Right ventricle myocardium superior (tissue), 1 donor: Measurements from ENCODE around the gene IFNLR1. TPM values are rescaled to one million over a fixed set of nuclear protein-coding genes. Genes with fewer than 3 reads are reported as not detected.

Experiments
- ATAC-seq: fragments of 200-7000 bp; cut with Tn5 transposase; one replicate; pipeline ENCODE4 v1.9.1; 2020; ENCODE audit warnings: mild to moderate bottlenecking; ENCODE audit not compliant: poor library complexity
- DNase-seq: peaks from one replicate; pipeline ENCODE4 v3.0.0-alpha.2; 2020
- intact Hi-C: fragments of 100-400 bp; cut with DNase I; formaldehyde crosslinking; loops from one replicate; pipeline ENCODE4 v1.11.2; 2022
- total RNA-seq: library from RNA; stranded (reverse); fragmentation: NEBNext Ultra II Directional; extraction: Animal tissue kit (Norgen Biotek cat#: 25700); gene quantifications from one replicate; pipeline ENCODE4 v1.2.1, GENCODE V29; 2021
- donor health status: DM: no; HTN: yes; CAD: no; lungs with severe emphysema.

IFNLR1 gene
- total RNA-seq, 1 donor from 2014 or later: 2.8 TPM

DNA sequence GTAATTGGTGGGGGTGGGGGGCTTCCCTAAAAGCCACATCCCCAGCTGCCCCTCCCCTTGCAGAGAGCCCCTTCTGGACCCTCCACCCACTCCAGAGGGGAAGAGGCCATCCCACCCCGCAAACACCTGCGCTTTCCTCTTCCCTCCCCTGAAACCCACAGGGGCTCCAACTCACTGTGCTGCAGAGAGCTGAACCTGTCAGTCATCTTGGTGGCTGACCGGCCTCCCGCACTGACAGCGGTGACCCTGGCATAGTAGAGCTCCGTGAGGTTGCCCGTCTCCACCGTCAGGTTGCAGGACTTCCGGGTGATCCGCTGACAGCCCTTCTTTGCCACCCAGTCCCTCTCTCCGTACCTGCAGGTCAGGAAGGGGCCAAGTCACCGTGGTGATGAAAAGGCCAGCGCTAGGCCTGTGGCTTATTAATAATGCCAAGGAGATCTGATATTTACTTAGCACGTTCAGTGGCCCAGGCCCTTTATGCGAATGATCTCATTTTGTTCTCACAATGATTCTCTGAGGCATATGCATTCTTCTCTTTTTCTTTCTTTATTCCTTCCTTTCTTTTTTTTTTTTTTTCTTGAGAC is 50.0 kb downstream of the IFNLR1 start:
- DNase-seq (no peak), ATAC-seq (no peak)
- intact Hi-C loops: no loop called here

DNA sequence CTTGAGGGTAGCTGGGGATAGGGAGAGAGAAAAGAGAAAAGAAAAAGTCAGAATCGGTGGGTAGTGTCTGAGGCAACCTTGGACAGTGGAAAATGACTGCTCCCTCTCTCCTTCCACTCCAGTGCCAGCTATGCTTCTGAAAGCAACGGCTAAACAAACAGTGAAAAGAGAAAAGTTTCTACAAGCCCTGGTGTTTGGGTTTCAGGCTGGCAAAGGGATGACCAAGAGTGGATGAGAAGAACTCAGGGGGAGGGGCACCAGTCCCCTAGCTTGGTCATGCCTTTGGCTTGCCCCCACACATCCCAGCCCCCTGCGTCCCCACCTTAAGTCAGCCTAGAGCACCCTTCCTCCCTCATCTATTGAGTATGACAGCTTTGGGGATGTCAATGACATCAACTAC is 52.7 kb downstream of the IFNLR1 start:
- intact Hi-C loops: no loop called here
- no peak for ATAC-seq
- no peak for DNase-seq

DNA sequence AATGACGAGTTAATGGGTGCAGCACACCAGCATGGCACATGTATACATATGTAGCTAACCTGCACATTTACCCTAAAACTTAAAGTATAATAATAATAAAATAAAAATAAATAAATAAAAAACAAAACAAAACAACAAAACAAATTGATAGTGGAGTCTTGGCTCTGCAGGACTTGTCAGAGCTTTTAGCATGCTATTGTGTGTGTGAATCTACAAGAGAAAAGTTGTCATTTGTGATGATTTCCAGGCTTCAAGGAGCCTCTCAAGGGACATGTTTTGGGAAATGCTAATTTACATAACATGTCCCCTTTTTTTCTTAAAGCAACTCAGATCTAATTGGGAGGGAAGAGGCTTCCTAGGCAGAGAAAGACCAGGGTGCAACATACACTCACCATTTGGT is 53.3 kb downstream of the IFNLR1 start:
- no peak for DNase-seq
- intact Hi-C loops: no loop called here
- ATAC-seq: no peak

GRCh38 chr1:24130385-24130784 is 56.7 kb downstream of the IFNLR1 start:
- DNase-seq: no peak
- no peak for ATAC-seq
- intact Hi-C loops: no loop called here

- ATAC-seq (no peak), DNase-seq (no peak)
- intact Hi-C loops: no loop called here
Measured at GRCh38 chr1:24127801-24128363, 59.2 kb downstream of the IFNLR1 start.

DNA sequence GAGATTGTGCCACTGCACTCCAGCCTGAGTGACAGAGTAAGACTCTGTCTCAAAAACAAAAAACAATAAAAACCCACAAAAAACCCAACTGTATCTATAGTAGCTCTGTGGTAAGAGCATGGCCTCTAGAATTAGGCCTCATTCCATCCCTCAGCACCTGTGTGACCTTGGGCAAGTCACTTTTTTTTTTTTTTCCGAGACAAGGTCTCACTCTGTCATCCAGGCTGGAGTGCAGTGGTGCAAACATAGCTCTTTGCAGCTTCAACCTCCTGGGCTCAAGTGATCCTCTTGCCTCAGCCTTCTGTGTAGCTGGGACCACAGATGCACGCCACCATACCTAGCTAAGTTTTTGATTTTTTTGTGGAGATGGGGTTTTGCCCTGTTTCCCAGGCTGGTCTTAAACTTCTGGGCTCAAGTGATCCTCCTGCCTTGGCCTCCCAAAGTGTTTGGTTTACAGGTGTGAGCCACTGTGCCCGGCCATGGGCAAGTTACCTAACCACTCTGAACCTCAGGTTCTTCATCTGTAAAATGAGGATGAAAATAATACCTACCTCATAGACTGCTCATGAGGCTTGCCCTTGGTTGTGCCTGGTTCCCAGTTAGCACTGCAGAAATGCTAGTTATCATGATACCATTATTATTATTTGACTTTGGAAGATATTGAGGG is 59.8 kb downstream of the IFNLR1 start:
- intact Hi-C loops: no loop called here
- ATAC-seq (no peak), DNase-seq (no peak)

GRCh38 chr1:24126672-24127023 is 60.4 kb downstream of the IFNLR1 start:
- intact Hi-C loops: no loop called here
- ATAC-seq: no peak
- no peak for DNase-seq

GRCh38 chr1:24126018-24126671 is 60.9 kb downstream of the IFNLR1 start:
- ATAC-seq (peak; percentile 77), DNase-seq (no peak)

GRCh38 chr1:24125456-24125855 is 61.6 kb downstream of the IFNLR1 start:
- no peak for DNase-seq
- intact Hi-C loops: no loop called here
- ATAC-seq: no peak

More at GRCh38 chr1:24126018-24126671, 60.9 kb downstream of the IFNLR1 start:
- intact Hi-C loops: no loop called here

GRCh38 chr1:24124980-24125379 is 62.1 kb downstream of the IFNLR1 start:
- no peak for DNase-seq
- intact Hi-C loops: no loop called here
- ATAC-seq: no peak

DNA sequence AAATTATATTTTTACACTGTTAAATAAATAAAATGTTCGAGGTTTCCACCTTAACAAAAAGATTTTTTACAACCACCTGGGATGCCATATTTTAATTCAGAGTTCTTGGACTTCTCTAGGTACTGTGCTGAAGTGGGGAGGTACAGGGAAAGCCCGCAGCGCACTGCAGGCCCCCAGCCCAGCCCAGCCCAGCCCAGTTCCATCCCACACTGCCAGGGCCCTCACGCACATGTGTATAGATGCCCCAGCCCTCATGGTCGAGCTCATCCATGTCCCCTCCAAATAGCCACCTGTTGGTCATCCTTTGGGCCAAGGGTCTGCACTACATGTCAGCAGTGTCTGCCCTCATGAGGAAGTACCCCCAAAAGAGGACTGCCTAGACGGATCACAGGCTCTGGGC is 63.5 kb downstream of the IFNLR1 start:
- DNase-seq: no peak
- ATAC-seq: no peak
- intact Hi-C loops: no loop called here

DNA sequence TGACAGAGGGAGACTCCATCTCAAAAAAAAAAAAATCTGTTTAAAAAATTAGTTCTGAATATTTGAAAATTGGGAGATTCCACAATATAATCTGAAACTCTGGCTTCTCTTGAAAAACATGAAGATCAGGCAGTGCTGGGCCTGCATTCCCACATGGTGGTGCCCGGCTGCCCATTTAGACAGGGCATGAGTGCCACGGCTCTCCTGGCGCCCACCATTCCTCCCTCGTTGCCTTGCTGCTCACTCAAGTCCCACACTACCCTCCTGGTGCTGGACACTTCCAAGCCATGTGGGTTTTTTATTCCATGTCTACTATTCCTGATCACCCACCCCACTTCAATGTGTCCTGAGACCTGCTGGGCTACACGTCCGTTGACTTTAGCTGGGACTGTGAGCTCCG is 64.3 kb downstream of the IFNLR1 start:
- no peak for DNase-seq
- no peak for ATAC-seq
- intact Hi-C loops: no loop called here

DNA sequence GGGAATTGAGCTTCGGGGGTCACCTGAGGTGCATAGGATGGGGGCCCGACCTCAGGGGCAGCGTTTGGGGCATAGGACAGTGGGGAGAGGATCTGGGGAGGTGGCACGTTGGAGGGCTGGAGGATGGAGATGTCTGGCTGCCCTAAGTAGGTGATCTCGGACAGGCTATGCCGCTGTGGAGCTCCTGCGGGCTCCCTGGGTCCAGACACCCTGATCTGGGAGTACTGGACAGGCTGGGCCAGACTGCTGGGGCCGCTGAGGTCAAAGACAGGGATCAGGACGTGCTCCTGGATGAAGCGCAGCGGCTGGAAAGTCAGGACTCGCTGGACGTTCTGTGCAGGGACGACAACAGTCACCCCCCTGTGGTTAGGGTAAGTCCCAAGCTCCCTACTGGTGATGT is 65.7 kb downstream of the IFNLR1 start:
- DNase-seq: no peak
- intact Hi-C loops: no loop called here
- ATAC-seq: no peak

DNA sequence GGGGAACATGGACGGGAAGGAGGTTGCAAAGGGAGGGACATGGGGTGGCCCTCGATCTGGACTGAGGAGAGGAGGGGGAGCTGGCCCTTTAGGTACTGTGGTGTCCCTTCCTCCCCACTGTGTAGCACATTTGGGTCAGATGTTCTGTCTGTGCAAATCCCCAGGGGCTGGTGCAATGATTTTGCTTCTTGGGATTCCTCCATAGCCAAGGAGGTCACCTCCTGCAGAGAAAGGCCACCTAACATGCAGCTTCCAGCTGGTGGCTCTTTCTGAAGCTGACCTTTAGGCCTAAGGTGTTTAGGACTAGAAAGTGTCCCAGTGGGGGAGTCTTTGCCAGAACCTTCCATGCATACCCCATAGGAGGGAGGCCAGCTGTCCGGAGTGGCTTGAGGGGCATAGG is 66.1 kb downstream of the IFNLR1 start:
- ATAC-seq: no peak
- intact Hi-C loops: no loop called here
- DNase-seq: no peak

DNA sequence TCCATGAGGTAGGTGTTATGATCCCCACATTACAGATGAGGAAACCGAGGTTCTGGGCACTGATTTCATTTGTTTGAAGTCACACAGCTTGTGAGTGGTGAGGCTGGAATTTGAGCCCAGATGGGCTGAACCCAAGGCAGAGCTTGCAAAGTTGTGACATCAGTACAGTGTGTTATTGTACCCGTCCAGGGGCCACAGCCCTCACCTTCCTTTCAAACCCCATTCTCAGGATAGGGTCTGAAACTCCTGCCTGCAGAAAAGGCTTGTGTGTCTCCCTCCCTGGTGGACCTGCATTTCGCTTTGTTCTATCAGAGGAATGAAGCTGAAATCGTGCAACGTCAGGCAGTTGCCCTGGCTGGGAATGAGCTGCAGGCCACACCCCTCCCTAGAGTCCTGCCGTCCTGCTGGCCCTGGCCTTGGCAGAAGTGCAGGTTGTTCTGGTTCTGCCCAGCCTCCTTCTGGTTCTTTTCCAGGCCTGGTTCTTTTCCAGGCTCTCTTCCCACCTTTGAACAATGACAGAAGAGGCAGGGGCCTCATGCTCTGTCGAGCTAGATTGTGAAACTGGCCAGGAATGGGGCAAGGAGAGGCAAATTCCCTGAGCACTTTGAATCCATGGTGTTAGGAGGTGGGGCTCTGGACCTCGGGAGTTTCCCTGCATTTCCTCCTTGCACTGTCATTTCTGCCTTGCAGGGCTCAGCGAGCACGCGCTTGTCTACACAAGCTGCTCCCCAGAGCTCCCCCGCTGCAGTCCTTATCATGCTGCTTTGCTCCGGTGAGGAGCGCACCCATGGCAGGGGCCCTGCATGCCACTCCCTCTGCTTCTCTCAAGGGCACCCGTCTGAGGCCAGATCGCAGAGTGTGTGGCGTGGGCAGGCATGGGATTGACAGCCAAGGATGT is 67.0 kb downstream of the IFNLR1 start:
- ATAC-seq (peak; percentile 87), DNase-seq (peak; percentile 71)
- intact Hi-C loops: no loop called here

DNA sequence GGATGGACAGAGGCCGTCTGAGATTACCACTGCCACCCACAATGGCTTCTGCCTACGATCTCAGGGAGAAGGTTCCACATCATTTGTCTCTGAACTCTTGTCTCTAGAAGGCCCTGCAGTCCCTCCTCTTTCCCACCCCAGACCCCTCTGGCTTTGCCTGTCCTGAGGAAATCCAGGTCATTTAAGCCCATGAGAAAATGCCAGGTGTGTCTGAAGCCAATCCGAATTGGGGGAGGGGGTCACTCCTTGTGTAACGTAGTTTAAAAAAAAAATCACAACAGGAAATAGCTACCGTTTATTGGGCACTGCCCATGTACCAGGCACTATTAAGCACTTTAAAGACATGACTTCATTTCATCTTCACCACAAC is 67.6 kb downstream of the IFNLR1 start:
- DNase-seq: no peak
- no peak for ATAC-seq
- intact Hi-C loops: no loop called here

DNA sequence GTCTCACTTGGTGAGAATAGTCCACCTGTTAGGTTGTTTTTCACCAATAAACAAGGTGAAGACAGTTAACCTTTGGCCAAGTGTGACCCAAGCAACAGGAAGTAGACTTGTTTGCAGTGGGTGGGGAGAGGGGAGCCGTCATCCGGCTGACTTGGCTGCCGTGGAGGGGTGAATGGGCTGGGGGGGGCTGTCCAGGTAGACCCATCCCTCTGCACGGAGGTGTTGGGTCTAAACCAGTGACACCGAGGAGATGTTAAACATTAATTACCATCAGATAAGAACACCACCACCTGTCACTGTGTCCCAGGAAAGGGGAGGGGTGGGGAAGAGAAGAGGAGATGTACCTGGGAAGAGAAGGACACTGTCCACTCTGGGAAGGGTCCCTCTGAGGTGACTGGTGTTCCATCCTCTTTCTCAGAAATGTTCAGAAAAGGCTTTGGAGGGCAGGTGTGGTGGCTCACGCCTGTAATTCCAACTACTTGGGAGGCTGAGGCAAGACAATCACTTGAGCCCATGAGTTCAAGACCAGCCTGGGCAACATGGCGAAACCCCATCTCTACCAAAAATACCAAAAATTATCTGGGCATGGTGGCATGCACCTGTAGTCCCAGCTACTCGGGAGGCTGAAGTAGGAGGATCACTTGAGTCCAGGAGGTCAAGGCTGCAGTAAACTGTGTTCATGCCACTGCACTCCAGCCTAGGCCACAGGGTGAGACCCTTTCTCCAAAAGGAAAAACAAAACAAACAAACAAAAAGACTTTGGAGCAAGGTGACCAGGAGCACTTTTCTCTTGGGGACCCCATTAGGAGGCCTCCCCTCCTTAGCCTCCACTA is 68.5 kb downstream of the IFNLR1 start:
- DNase-seq: no peak
- intact Hi-C loops: no loop called here

GRCh38 chr1:24117722-24118409 is 69.2 kb downstream of the IFNLR1 start:
- intact Hi-C loops: no loop called here
- DNase-seq (no peak), ATAC-seq (no peak)

More for the DNA sequence above, 68.5 kb downstream of the IFNLR1 start:
- no peak for ATAC-seq
